ENCODE measurements around the gene PML. TPM values are rescaled to one million over a fixed set of nuclear protein-coding genes. Genes with fewer than 3 reads are reported as not detected.

PML gene
- polyA plus RNA-seq, 1 of the 3 experiments (the other 2 are of a cell fraction): 18.4 TPM

- Histone ChIP-seq H3K79me2 (ENCODE audit: insufficient read depth) (peaks cover 22% of the 10 kb centered on the region; the same call in 1 of the 2 replicates), H4K20me1 (ENCODE audit: insufficient read depth) (peaks cover 12% of the 10 kb centered on the region; the same call in 1 of the 2 replicates), H3K9me2 (no peaks in the 10 kb centered on the region), H3K36me3 (replicated peaks in 1 of 2; ENCODE audit: control insufficient read depth in 1 of 2, insufficient read depth in 2 of 2, low read length in 1 of 2) (peaks cover 13 to 47% of the 10 kb centered on the region in 2 experiments), H3F3A (replicated peaks; ENCODE audit: insufficient read depth) (no peaks in the 10 kb centered on the region), H3K4me1 (ENCODE audit: control insufficient read depth in 1 of 2, insufficient read depth in 2 of 2, low read depth in 1 of 2, low read length in 1 of 2) (peaks cover 0 to 8% of the 10 kb centered on the region in 2 experiments; a peak in 2 of 4 replicates), H3K27ac (ENCODE audit: low read depth in 2 of 2, low read length in 1 of 2) (no peak overlapping the region), H3K27me3 (ENCODE audit: insufficient read depth) (no peaks in the 10 kb centered on the region), H3K9ac (no peak overlapping the region), H3K9me3 (no peaks in the 10 kb centered on the region), H3K4me2 (no peak overlapping the region), H3K4me3 (ENCODE audit: low read depth in 2 of 2, low read length in 1 of 2) (no peak overlapping the region), H2AFZ (ENCODE audit: low read depth) (no peak overlapping the region)
- DNase-seq: no peak
- TF ChIP-seq RXRA (IDR thresholded peaks at IDR 0.05; ENCODE audit: borderline replicate concordance, low read depth): no peak
- no peak for TF ChIP-seq TCF12 (IDR thresholded peaks at IDR 0.05)
- no peak for TF ChIP-seq SMC3 (IDR thresholded peaks at IDR 0.05; ENCODE audit: low read depth, low read length)
- TF ChIP-seq SIN3A (IDR thresholded peaks at IDR 0.05; ENCODE audit: borderline replicate concordance, low read depth, low read length): no peak
- TF ChIP-seq NFIC (IDR thresholded peaks at IDR 0.05; ENCODE audit: borderline replicate concordance): no peak
- no peak for TF ChIP-seq GATA2 (CRISPR knock-in tag; IDR thresholded peaks at IDR 0.05)
- TF ChIP-seq MAX (IDR thresholded peaks at IDR 0.05; ENCODE audit: low read depth): no peak
- ChIA-PET POLR2A (no interaction called here), CTCF (interaction anchor here (2.1 to 3.1 kb wide), 2 partner anchors 10 to 11 kb away, joined by 9 read pairs; no protein-coding TSS in a partner anchor)
- 75% methylated on average over 5 of the region's 5 CpGs for WGBS (ENCODE audit: low lambda C conversion rate)
Measured at GRCh38 chr15:74025436-74025835, 30.9 kb downstream of the PML start.

GRCh38 chr15:74027688-74028087, 33.2 kb downstream of the PML start:
- no peaks in the 10 kb centered on the region for H3K9me2 ChIP-seq
- no peaks in the 10 kb centered on the region for H3K9me3 ChIP-seq
- H3K4me2 ChIP-seq: no peak overlapping the region
- H4K20me1 ChIP-seq (ENCODE audit: insufficient read depth): peaks cover 8% of the 10 kb centered on the region; the same call in 1 of the 2 replicates
- no peak for DNase-seq
- 88% methylated on average over 3 of the region's 3 CpGs for WGBS (ENCODE audit: low lambda C conversion rate)
- H3K79me2 ChIP-seq (ENCODE audit: insufficient read depth): peaks cover 3% of the 10 kb centered on the region; the same call in 1 of the 2 replicates
- H3K4me1 ChIP-seq (ENCODE audit: control insufficient read depth in 1 of 2, insufficient read depth in 2 of 2, low read depth in 1 of 2, low read length in 1 of 2): peaks cover 0 to 8% of the 10 kb centered on the region in 2 experiments; a peak in 2 of 4 replicates
- TF ChIP-seq EZH2phosphoT487 (IDR thresholded peaks at IDR 0.05; ENCODE audit: borderline replicate concordance, low read depth) (no peak), RCOR1 (IDR thresholded peaks at IDR 0.05; ENCODE audit: low read length) (no peak), RXRA (IDR thresholded peaks at IDR 0.05; ENCODE audit: borderline replicate concordance, low read depth) (no peak), EP300 (IDR thresholded peaks at IDR 0.05; ENCODE audit: borderline replicate concordance in 1 of 2, low read depth in 1 of 2, low read length in 1 of 2) (no peak)
- no peak overlapping the region for H3K9ac ChIP-seq
- ChIA-PET POLR2A (no interaction called here), CTCF (interaction anchor here (1.1 to 3.1 kb wide), 4 partner anchors 10 to 55 kb away, joined by 3 to 9 read pairs (median 6); no protein-coding TSS in a partner anchor)
- no peaks in the 10 kb centered on the region for H3F3A ChIP-seq (replicated peaks; ENCODE audit: insufficient read depth)
- peaks cover 9 to 50% of the 10 kb centered on the region in 2 experiments for H3K36me3 ChIP-seq (replicated peaks in 1 of 2; ENCODE audit: control insufficient read depth in 1 of 2, insufficient read depth in 2 of 2, low read length in 1 of 2)
- H2AFZ ChIP-seq (ENCODE audit: low read depth): no peak overlapping the region
- H3K27ac ChIP-seq (ENCODE audit: low read depth in 2 of 2, low read length in 1 of 2): no peak overlapping the region
- no peak overlapping the region for H3K4me3 ChIP-seq (ENCODE audit: low read depth in 2 of 2, low read length in 1 of 2)
- H3K27me3 ChIP-seq (ENCODE audit: insufficient read depth): no peaks in the 10 kb centered on the region

GRCh38 chr15:74028646-74029045, 34.1 kb downstream of the PML start:
- peaks cover 9 to 50% of the 10 kb centered on the region in 2 experiments for H3K36me3 ChIP-seq (replicated peaks in 1 of 2; ENCODE audit: control insufficient read depth in 1 of 2, insufficient read depth in 2 of 2, low read length in 1 of 2)
- peaks cover 8% of the 10 kb centered on the region; the same call in 1 of the 2 replicates for H4K20me1 ChIP-seq (ENCODE audit: insufficient read depth)
- no peak overlapping the region for H2AFZ ChIP-seq (ENCODE audit: low read depth)
- H3K9me3 ChIP-seq: no peaks in the 10 kb centered on the region
- 95% methylated on average over 3 of the region's 3 CpGs for WGBS (ENCODE audit: low lambda C conversion rate)
- ChIA-PET POLR2A (no interaction called here), CTCF (interaction anchor here (1.2 to 2.3 kb wide), 4 partner anchors 9 to 294 kb away, joined by 3 to 9 read pairs (median 4); no protein-coding TSS in a partner anchor)
- H3K9me2 ChIP-seq: no peaks in the 10 kb centered on the region
- H3K79me2 ChIP-seq (ENCODE audit: insufficient read depth): peaks cover 3% of the 10 kb centered on the region; the same call in 1 of the 2 replicates
- no peaks in the 10 kb centered on the region for H3K27me3 ChIP-seq (ENCODE audit: insufficient read depth)
- H3K4me1 ChIP-seq (ENCODE audit: control insufficient read depth in 1 of 2, insufficient read depth in 2 of 2, low read depth in 1 of 2, low read length in 1 of 2): peaks cover 0 to 8% of the 10 kb centered on the region in 2 experiments; a peak in 2 of 4 replicates
- no peak overlapping the region for H3K27ac ChIP-seq (ENCODE audit: low read depth in 2 of 2, low read length in 1 of 2)
- H3F3A ChIP-seq (replicated peaks; ENCODE audit: insufficient read depth): no peaks in the 10 kb centered on the region
- no peak for DNase-seq
- no peak overlapping the region for H3K4me2 ChIP-seq
- H3K9ac ChIP-seq: no peak overlapping the region
- H3K4me3 ChIP-seq (ENCODE audit: low read depth in 2 of 2, low read length in 1 of 2): no peak overlapping the region
- TF ChIP-seq ELF1 (IDR thresholded peaks at IDR 0.05) (no peak), YY1 (IDR thresholded peaks at IDR 0.05; ENCODE audit: low read depth) (no peak), IRF3 (IDR thresholded peaks at IDR 0.05; ENCODE audit: low read depth, low read length) (no peak), USF1 (IDR thresholded peaks at IDR 0.05; ENCODE audit: borderline replicate concordance, low read depth) (no peak), NRF1 (IDR thresholded peaks at IDR 0.05; ENCODE audit: low read depth, low read length) (no peak), MXI1 (IDR thresholded peaks at IDR 0.05; ENCODE audit: low read depth, low read length) (no peak), SIN3A (IDR thresholded peaks at IDR 0.05; ENCODE audit: borderline replicate concordance, low read depth, low read length) (no peak), RCOR1 (IDR thresholded peaks at IDR 0.05; ENCODE audit: low read length) (no peak), PBX3 (IDR thresholded peaks at IDR 0.05) (no peak), EP300 (IDR thresholded peaks at IDR 0.05; ENCODE audit: borderline replicate concordance in 1 of 2, low read depth in 1 of 2, low read length in 1 of 2) (no peak), EZH2phosphoT487 (IDR thresholded peaks at IDR 0.05; ENCODE audit: borderline replicate concordance, low read depth) (no peak), TCF12 (IDR thresholded peaks at IDR 0.05) (no peak), SMC3 (IDR thresholded peaks at IDR 0.05; ENCODE audit: low read depth, low read length) (no peak), RXRA (IDR thresholded peaks at IDR 0.05; ENCODE audit: borderline replicate concordance, low read depth) (no peak), RAD21 (IDR thresholded peaks at IDR 0.05; ENCODE audit: low read length) (no peak)
